Lower leg skin (tissue), 4 donors: ENCODE measurements around the gene PDSS1. TPM values are rescaled to one million over a fixed set of nuclear protein-coding genes. Genes with fewer than 3 reads are reported as not detected.
"Not testable (repeated sequence)": the region's sequence is repeated elsewhere in the genome, so short reads cannot be mapped to it uniquely, and the experiment has no call there.

Experiments
- DNase-seq, 2 donors: peaks; one replicate each; pipeline ENCODE4 v3.0.0-alpha.2; 2019; ENCODE audit warnings: low spot score in 2 of 2
- H3K4me3 ChIP-seq: fragments of 200-600 bp; sonication (generic); 2 replicates; pipeline ENCODE4 v1.5.1; 2017; ENCODE audit warnings: mild to moderate bottlenecking, low read depth; ENCODE audit not compliant: poor library complexity, severe bottlenecking
- POLR2A ChIP-seq, 2 donors: fragments of 450-650 bp; IDR thresholded peaks; one replicate each; pipeline ENCODE4 v1.6.1; 2016 to 2017; ENCODE audit warnings: antibody characterized with exemption in 2 of 2, mild to moderate bottlenecking in 1 of 2, moderate library complexity in 1 of 2
- WGBS, 2 donors: methylation state at CpG; one replicate each; pipeline ENCODE4 v1.1.5; 2018; 5-methylcytosine and 5-hydroxymethylcytosine counted together
- intact Hi-C: fragments of 100-400 bp; cut with DNase I; formaldehyde crosslinking; loops from one replicate; pipeline ENCODE4 v1.15.0; 2023; ENCODE audit warnings: low total_unique reads
- total RNA-seq, 4 donors: library from RNA; depleted of rRNA; stranded (reverse); fragments of >200 nt; gene quantifications; one replicate each; pipeline ENCODE4 v1.1.0, GENCODE V29; 2016
- TF ChIP-seq, protein P1 (sequence below), 3 donors: fragments of 450-650 bp; IDR thresholded peaks; one replicate each; pipeline ENCODE4 v1.5.1; 2016; ENCODE audit warnings: antibody characterized with exemption in 3 of 3, mild to moderate bottlenecking in 3 of 3, moderate library complexity in 2 of 3

The PDSS1 gene
- total RNA-seq, 4 donors from 2014 or later, result 1.4 to 4.7 (median 2.7) TPM

DNA sequence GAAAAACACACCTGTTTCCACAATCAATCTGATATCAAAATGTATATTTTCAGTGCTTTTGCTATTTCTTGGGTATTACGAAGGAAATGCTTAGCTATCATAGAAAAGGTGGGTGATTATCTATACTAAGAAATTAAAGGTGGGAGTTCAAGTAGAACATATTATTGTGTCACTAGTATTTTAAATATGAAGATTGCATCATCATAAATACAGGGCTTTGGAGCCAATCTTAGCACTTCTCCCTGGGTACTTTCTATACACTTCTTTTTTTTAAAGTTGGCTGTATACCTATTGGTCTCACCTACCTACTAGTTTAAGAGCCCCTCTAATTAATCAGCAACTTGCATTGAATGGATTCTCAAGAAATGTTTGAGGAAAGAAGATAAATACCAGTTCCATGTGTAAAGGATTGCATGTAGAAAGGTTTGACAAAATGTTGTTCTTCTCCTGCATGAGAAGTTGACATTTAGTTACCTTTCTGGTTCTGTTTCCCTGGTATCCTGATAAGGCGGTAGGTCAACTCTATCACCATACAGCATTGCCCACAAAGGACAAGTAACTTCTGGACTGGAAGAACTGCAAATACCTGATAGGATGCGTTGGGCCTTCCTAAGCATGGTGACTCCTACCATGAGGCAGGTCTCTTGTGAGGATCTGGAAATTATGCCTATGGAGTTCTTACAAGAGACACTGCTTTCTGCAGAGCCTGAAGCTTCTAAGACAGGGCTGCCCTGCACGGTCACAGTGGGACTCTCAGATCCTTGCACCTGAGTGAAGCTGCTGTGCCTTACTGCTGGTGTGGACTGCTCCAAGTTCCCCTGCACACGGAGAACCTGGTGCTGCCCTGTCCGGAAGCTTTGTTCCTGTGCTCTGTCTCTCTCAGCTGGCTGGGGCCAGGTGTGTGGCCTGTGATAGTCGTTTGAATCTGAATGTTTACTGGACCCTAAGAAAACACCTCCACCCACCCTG is 32.1 kb upstream of the PDSS1 start:
- 70 to 75% methylated on average over 7 of the region's 7 CpGs for WGBS, 2 donors
- TF ChIP-seq, protein P1, sequence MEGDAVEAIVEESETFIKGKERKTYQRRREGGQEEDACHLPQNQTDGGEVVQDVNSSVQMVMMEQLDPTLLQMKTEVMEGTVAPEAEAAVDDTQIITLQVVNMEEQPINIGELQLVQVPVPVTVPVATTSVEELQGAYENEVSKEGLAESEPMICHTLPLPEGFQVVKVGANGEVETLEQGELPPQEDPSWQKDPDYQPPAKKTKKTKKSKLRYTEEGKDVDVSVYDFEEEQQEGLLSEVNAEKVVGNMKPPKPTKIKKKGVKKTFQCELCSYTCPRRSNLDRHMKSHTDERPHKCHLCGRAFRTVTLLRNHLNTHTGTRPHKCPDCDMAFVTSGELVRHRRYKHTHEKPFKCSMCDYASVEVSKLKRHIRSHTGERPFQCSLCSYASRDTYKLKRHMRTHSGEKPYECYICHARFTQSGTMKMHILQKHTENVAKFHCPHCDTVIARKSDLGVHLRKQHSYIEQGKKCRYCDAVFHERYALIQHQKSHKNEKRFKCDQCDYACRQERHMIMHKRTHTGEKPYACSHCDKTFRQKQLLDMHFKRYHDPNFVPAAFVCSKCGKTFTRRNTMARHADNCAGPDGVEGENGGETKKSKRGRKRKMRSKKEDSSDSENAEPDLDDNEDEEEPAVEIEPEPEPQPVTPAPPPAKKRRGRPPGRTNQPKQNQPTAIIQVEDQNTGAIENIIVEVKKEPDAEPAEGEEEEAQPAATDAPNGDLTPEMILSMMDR (IDR thresholded peaks at IDR 0.05), result no peak
- TF ChIP-seq POLR2A (IDR thresholded peaks at IDR 0.05), result no peak
- intact Hi-C loops, result no loop called here
- no peak for DNase-seq
- no peak overlapping the region for H3K4me3 ChIP-seq

DNA sequence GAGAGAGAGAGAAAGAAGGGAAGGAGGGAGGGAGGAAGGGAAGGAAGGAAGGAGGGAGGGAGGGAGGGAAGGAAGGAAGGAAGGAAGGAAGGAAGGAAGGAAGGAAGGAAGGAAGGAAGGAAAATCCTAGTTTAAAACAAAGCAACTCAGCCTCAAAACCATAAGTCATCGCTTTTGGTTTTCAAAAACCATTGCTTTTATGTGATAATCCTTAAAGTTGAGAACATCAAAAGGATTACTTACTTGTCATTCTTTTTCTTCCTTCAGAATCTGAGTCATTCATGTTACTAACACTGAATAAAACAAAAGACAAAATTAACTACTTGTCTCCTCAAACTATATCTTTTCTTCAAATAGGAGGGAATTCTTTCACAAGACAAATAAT is 21.6 kb upstream of the PDSS1 start:
- intact Hi-C loops, result no loop called here
- TF ChIP-seq POLR2A (IDR thresholded peaks at IDR 0.05), result no peak
- TF ChIP-seq, protein P1 (IDR thresholded peaks at IDR 0.05), result no peak
- no peak overlapping the region for H3K4me3 ChIP-seq
- no peak for DNase-seq
- 94 to 97% methylated on average over 1 of the region's 1 CpG for WGBS, 2 donors

DNA sequence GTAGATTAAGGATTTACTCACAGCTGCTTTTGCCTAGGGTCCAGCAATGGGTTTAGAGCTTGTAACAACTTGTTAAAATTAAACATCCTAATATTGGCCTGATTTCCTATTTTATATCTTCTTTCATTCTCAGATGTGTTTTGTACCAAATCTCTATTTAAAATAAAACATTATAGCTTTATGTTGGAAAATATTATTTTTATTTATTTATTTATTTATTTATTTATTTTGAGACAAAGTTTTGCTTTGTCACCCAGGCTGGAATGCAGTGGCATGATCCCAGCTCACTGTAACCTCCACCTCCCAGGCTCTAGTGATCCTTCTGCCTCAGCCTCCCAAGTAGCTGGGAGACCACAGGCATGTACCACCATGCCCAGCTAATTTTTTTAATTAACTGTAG is 17.9 kb upstream of the PDSS1 start:
- intact Hi-C loops, result no loop called here
- no peak for DNase-seq

DNA sequence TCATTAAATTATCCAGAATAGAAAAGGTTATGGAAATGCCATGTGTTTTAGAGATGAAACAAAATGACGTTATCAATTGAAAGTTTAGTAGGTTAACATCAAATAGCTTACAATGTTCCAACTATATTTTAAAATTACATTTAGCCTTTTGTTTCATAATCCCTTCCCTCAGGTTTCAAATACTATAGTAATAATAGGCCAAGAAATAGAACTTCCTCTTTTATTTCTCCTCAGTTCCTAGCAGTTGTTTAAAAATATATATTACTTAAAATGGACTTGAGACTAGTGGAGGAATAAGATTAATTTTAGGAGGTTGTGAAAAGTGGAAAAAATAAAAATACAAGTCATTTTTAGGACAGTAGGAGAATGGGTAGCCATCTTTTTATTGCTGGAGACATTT is 16.4 kb upstream of the PDSS1 start:
- no peak overlapping the region for H3K4me3 ChIP-seq
- TF ChIP-seq POLR2A (IDR thresholded peaks at IDR 0.05), result no peak
- TF ChIP-seq, protein P1 (IDR thresholded peaks at IDR 0.05), result no peak
- WGBS, 2 donors, result 69 to 72% methylated on average over 1 of the region's 1 CpG
- DNase-seq, result no peak
- intact Hi-C loops, result no loop called here

More for the DNA sequence above, 17.9 kb upstream of the PDSS1 start:
- no peak for TF ChIP-seq POLR2A (IDR thresholded peaks at IDR 0.05)
- TF ChIP-seq, protein P1 (IDR thresholded peaks at IDR 0.05), result no peak
- H3K4me3 ChIP-seq, result no peak overlapping the region

DNA sequence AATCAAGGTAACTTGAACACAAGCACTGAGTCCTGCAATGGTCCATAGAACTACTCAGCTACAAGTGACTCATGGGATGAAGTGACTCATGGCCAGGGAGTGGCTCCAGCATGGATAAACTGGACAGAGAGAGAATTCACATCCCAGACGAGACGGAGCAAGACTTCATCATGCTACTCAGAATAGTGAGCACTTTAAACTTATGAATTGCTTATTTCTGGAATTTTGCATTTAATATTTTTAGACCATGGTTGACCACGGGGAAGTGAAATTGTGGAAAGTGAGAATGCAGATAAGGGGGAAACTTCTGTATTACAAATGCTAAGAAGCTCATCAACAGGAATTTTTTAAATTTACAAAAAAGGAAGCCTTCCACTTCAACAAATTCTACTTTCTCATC is 15.5 kb upstream of the PDSS1 start:
- H3K4me3 ChIP-seq, intact Hi-C loops, DNase-seq: not testable (repeated sequence)
- 30 to 43% methylated on average over 3 of the region's 3 CpGs for WGBS, 2 donors

DNA sequence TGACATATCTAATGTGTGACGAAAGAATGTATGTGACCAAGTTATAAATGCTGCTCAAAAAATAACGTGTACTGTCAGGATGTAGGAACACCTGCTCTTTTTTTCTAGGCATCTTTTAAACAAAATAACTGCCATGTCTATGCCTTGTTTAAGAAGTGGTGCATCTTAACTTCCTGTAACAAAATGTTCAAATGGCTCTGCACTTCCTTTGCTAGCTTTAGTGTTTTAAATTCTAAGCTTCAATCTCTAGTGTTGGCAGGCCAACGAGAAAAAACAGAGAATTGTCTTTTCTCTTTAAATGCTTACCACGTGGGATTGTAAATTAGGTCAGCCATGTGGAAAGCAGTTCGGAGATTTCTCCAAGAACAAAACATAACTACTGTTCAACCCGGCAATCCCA is 14.6 kb upstream of the PDSS1 start:
- 56 to 58% methylated on average over 6 of the region's 6 CpGs for WGBS, 2 donors
- no peak for DNase-seq
- no peak overlapping the region for H3K4me3 ChIP-seq
- TF ChIP-seq, protein P1 (IDR thresholded peaks at IDR 0.05), result no peak
- no peak for TF ChIP-seq POLR2A (IDR thresholded peaks at IDR 0.05)
- intact Hi-C loops, result no loop called here

DNA sequence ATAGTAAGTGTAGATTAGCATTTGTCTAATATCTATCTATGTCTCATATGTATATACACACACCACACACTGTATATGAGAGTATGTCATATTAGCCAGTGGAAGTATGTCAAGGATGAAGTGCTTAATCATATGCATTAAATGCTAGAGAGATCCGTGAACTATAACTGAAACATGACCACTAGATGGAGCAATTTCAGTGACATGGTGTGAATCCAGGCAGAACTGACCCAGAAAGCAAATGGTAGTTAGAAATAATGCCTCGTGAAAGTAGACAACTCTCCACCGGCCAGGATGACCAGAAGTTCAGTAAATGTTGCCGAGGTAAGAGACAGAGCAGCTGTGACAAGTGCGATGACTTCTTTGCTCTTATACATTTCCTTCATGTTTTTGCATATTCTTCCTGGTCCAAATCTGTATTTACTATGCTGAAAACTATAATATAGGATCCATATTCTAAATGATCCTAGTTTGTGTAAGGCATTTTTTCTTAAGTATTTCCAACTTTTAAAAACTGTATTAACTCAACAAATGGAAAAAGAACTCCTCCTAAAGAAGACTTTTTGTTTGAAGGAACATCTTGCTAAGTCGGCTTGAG is 12.7 kb upstream of the PDSS1 start:
- 24 to 25% methylated on average over 6 of the region's 6 CpGs for WGBS, 2 donors
- intact Hi-C loops, DNase-seq, H3K4me3 ChIP-seq: not testable (repeated sequence)
